CD1c-positive myeloid dendritic cell (primary cell): ENCODE measurements around the gene POLR2E.
"Not testable (repeated sequence)": the region's sequence is repeated elsewhere in the genome, so short reads cannot be mapped to it uniquely, and the experiment has no call there.

ENCODE experiments used
- DNase-seq: peaks from one replicate; pipeline ENCODE4 v3.0.0-alpha.2; 2016; ENCODE audit errors: extremely low spot score

The POLR2E gene

DNA sequence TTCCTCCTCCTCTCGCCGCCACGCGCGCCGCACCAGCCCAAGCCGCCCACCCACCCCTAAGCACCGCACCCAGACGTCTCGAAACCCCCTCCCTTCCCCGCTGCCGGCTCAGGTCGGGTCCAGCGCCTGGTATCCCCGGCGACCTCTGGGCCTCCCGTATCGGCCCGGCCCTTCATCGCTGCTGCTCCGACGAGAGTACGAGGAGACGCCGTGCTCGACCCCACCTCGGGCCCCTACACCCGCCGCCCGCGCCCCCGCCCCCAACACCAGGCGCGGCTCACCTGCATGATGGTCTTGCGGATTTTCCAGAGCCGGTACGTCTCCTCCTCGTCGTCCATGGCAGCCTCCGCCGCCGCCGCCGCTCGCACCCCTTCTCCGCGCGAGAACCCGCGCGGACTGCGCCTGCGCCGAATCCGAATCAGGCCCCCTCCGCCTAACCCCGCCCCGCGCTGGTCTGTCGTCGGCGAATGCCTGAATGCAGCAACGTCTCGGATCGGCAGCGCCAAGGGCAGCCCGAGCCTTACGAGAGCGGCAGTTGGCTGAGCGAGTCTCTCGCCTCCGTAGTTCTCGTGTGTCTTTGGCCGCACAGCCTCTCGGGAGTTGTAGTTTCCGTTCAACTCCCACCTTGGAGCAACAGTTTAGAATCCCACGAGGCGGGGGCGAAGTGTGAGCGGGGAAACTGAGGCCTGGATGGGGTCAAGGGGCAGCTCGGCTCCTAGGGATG is at the start of gene POLR2E:
Gene POLR2E, minus strand, starts transcription at position 398 of the 724 bp plus-strand sequence. Its CDS starts 60 bp downstream, at position 338.
- DNase-seq: peak; percentile 99

DNA sequence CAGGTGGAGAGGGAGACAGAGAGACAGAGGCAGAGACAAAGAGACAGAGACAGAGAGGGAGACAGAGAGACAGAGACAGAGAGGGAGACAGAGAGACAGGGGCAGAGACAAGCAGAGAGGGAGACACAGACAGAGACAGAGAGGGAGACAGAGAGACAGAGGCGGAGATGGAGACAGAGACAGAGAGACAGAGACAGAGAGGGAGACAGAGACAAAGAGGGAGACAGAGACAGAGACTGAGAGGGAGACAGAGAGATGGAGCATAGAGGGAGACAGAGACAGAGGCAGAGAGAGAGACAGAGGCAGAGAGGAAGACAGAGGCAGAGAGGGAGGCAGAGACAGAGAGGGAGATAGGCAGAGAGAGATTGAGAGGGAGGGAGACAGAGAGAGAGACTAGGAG is 49.6 kb upstream of the POLR2E start:
- no peak for DNase-seq

DNA sequence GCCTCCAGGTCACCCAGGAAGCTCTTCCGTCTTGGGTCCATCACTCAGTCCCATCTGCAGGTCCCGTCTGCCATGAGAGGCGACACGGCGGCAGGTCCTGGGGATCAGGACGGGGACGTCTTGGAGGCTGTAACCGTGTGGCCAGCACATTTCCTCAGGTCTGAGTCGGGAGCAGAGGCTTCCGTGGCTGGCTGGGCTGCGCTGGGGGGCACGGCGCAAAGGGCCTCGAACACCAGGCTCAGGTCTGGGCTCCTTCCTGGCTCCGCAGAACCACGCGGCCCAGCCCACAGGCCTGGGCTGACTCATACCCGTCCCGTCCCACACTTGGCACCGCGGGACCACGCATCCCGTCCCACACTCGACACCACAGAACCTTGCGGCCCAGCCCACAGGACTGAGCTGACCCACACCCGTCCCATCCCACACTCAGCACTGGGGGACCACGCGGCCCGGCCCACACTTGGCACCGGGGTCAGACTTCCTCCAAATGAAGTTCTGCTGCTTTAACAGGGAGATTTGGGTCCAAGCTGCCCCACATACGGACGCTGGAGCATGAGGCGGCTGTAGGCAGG is 48.7 kb upstream of the POLR2E start:
- DNase-seq: no peak

DNA sequence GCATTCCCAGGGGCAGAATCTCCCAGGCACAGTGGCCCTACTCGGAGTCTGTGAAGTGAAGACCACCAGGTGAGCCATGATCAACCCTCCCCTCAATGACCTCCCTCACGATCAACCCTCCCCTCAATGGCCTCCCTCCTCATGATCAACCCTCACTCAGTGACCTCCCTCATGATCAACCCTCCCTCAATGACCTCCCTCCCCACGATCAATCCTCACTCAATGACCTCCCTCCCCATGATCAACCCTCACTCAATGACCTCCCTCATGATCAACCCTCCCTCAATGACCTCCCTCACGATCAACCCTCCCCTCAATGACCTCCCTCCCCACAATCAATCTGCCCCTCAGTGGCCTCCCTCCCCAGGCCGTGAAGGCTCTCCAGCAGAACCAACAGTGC is 46.8 kb upstream of the POLR2E start:
- no peak for DNase-seq

DNA sequence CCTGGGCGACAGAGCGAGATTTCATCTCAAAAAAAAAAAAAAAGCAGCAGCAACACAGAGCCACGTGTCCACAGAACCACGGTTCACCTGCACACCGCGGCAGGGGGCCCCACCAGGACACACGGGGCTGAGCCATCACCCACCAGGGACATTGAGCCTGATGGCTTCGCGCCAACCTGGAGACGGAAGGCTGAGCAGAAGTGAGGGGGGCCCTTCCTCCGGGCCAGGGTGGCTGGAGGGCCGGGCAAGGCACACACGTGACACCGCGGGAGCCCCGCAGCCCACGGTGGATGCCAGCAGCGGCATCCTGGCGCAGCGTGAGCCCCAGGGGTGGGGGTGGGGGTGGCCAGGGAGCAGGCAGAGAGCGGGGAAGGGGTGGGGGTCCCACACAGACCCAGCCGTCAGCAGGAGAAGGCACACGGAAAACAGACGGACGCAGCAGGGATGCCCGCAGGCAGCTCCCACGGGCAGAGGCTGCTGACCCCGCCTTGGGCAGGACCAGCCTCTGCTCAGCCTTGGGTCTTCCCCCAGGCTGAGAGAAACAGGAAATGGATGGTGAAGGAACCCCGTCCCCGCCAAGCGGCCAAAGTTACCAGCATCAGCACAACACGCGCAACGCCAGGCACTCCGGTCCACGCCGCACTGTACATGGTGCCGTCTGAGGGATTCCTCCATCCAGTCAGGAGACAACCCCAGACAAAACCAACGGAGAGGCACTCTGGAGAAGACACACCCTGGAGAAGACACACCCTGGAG is 45.3 kb upstream of the POLR2E start:
- DNase-seq: no peak

DNA sequence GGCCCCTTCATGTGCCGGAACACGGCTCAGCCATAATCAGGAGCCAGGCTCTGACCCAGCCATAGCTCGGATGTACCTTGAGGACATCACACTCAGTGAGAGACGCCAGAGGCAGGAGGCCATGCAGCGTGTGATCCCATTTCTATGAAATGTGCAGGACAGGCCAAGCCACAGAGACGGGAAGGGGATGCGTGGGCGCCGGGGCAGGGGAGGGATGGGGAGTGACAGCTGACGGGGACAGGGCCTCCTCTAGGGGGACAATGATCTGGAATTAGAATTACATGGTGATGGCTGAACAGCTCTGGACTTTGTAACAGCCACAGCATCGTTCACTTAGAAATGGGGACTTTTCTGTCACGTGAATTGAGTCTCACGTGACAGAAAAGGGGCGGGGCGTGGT is 44.0 kb upstream of the POLR2E start:
- no peak for DNase-seq

DNA sequence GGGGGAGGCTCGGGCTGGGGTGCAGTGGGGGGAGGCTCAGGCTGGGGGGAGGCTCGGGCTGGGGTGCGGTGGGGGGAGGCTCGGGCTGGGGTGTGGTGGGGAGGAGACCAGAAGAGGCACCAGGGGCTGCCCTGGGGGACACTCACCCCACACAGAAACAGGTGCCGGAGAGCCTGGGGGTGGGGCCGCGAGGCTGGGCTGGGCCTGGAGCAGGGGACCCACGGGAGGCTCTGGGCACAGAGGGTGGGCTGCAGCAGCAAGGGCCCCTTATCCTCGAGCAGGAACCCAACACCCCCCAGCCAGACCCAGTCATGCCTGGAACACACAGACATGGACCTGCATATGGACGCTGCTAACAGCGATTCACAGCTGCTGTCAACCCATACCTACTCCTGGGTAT is 42.9 kb upstream of the POLR2E start:
- DNase-seq: no peak

DNA sequence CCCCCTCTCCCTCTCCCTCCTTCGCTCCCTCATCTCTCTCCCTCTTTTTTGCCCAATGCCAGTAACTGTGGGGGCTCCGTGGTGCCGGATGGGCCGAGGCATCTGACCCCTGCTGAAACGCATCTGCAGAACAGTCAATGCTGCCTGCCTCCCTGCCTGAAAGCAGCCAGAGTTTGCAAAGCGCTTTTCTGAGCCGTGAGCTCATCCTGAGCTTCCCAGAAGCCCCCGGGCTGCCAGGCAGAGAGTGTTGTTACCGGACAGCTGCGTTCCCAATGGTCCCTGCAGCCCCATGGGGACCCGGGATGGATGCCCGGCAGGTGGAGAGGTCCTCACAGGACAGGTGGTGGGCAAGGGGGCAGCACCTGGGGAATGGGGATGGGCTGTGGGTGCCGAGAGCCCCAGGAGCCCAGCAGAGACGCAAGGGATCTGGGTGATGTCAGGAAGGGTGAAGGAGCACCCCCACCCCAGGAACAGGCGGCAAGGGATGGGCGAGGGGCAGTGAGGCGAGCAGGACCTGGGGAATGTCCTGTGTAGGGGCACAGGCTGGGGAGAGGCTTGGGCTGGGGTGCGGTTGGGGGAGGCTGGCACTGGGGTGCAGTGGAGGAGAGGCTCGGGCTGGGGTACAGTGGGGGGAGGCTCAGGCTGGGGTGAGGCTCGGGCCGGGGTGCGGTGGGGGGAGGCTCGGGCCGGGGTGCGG is 41.6 kb upstream of the POLR2E start:
- DNase-seq: no peak

DNA sequence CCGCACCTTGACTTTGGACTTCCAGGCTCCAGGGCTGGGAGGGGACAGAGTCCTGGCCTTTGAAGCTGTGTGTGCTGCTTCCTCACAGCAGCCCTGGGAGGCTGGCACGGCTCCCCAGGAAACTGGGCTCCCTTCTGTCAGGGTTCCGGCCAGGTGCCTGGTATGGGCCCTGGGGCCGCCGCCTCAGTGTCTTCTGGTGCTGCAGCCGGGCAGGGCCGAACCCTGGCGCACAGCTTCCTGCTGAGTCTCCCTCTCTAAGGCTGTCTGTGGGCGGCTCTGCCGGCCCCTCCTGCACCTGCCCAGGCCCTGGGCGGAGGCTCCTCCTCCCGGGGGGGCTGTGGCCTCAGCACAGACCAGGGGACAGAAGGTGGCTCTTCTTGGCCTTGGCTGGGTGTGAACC is 41.0 kb upstream of the POLR2E start:
- DNase-seq: no peak

DNA sequence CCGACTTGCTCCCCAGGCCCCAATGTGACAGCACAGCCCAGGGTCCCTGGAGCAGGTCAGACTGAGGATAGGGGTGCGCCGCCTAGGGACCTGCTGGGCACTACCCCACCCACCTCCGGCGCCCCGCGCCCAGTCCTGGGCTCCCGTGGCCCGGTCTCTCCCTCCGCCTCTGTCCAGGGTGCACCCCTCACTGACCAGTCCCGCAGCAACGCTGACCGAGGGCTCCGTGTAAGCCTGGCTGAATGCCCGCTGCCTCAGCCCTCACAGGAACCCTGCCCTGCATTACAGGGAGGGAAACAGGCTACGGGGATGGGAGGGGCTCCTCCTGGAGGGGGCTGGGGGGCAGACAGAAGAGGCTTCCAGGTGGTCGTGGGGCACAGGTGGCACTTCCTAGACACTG is 40.3 kb upstream of the POLR2E start:
- DNase-seq: no peak

DNA sequence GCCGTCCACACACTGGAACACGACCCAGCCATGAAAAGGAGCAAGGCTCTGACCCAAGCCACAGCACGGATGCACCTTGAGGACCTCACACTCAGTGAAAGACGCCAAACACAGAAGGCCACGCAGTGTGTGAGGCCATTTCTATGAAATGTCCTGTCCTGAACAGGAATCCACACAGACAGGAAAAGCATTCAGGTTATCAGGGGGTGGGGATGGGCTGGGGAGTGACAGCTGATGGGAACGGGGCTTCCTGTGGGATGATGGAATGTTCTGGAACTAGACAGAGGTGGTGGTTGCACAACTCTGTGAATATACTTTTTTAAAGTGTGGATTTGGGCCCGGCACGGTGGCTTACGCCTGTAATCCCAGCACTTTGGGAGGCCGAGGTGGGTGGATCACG is 39.3 kb upstream of the POLR2E start:
- DNase-seq: no peak

DNA sequence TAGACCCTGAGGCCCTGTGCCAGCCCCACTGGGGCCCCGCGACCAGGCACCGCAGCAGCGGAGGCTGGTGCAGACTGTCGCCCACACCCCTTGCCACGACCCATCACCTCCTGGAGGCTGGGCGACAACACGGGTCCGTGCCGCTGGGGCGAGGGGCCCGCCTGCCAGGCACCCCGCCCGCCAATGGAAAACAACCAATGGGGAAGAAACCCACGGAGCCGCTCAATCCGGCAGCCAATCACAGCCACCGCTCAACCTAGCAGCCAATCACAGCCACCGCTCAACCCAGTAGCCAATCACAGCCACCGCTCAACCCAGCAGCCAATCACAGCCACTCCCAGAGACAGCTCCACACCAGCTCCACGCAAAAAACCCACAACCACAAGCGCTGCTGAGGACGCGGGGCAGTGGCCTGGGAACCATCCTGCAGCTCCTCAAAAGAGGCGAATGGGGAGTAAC is 38.3 kb upstream of the POLR2E start:
- peak; percentile 54 for DNase-seq

DNA sequence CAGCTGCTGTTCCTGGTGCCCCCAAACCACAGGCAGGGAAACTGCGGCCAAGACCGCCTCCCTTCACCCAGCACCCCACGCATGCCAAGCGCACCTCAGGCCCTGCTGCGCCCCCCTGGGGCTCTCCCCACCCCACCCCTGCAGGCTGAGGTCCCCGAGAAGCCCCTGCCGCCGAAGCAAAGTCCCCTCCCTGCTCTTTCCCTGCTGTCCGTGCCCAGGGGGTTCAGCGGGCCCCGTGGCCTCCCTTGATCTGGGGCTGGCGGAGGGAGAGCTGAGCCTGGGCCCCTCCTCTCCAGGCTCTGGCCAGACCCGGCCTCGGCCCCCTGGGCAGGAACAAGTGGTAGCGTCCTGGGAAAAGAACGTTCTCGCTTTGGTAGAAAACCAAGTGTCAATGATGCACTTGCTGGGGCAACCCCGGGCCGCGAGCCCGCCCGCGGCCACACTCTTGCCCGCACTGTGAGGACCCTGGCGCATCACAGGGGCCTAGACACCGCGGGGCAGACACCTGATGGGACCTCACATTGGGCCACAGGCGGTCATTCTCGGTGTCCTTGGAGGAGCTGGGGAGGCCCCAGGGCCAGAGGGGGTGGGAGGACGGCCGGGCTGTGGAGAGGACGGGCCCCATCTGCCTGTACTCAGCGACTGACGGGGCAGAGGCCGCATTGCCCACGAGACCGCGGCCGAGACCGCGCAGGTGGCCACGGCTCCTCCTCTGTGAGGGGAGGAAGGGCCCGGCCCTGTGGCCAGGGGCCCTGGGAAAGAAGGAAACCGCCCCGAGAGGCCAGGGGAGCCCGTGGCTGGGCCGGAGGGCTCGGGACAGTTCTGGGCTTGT is 37.6 kb upstream of the POLR2E start:
- peak; percentile 27 for DNase-seq

DNA sequence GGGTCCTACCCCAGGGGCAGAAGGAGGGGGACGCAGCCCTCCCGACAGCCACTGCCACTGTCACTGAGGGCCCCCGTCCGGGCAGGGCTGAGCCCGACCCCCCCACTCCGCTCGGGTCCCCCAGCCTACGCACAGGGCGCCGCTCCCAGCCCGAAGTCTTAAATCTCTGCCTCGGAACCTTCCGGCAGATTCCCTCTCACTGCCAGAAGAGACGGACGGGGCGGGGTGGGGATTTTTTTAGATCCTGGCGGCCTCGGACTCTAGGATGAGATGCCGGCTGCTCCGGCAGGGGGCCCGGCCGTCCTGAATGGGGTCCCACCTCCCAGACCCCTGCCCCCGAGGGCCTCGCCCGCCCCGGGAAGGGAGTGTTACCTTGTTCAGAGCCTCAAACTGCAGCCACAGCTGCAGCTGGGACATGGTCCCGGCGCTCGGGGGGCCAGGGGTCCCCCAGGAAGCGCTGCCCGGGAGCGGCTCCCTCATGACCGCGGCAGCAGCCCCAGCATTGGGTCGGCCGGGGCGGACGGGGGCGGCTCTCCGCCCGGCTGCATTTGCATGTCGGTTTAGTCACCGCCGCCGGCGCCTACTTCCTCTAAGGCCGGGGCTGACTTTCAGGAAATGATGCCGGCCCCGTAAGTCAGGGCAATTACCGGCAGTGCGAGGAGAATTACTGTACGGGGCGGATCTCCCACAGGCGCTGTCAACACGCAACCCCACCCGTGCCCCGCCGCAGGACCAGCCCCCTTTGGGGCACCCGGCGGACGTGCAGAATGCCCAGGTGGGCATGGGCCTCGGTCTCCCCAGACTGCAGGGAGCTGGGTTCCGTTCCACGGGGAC is 36.8 kb upstream of the POLR2E start:
- peak; percentile 96 for DNase-seq

DNA sequence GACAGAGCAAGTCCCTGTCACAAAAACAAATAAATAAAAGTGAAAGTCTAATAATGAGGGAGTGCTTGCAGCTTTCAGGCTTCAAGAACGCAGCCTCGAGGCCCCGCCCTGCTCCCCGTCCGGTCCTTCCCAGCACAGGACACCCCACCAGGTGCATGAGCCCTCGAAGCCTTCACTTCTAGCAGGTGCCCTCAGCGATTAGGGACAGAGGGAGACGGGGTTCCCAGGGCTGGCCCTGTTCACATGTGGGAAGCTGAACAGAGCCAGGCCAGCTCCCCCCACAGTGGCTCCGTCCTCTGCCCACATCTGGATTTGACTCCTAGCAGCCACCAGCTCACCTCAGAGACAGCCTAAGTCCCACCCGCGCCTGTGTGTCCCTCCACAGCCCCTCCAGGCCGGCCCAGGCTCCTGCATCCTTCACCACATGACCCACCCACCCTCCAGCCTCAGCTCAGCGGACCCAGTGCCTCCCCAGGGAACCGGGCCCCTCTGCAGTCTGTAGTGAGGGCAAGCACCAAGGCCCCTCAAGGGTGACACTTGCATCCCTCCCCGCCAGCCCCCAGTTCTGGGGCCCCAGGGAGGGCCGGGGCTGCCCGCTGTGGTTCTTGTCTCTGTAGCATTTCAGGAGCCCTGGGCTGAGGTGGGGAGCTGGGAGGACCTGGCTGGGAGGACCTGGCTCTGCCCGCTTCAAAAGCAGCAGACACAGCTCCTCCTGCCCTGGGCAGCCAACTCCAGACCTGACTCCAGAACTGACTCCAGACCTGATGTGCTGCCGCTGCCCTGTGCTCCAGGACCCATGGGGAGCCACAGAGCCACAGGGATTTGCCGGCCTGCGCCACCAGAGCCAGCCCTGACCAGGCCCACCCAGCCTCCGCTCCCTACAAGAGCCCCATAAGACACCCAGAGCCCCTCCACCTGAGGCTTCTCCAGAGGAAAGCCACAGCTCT is 35.9 kb upstream of the POLR2E start:
- no peak for DNase-seq

DNA sequence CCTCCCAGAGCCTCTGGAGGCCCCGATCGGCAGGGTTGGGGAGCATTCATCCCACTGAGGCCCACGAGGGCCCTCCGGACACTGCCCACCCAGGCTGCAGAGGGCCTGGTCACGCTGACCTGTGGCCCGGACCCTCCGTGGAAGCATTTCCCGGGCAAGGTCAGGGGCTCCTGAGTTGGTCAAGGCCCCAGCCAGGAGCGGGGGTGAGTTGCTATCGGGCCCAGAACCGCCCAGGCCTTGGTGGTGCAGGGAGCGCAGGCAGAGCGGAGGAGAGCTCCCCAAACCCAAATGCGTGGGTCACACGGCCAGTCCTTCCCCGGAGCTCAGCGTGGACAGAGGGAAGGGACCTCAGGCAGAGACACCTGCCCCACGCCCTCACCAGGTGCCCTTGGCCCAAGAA is 34.4 kb upstream of the POLR2E start:
- no peak for DNase-seq

DNA sequence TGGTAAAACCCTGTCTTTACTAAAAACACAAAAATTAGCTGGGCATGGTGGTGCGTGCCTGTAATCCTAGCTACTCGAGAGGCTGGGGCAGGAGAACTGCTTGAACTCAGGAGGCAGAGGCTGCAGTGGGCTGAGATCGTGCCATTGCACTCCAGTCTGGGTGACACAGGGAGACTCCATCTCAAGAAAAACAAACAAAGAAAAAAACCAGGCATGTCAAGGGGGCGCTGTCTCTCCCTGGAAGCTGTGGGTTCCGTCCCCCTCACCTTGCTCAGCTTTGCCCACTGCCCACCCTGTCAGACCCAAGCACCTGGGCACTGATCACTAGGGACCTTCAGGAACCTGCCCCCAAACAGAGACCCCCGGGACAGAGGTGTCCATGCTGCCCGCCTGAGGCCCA is 33.9 kb upstream of the POLR2E start:
- not testable (repeated sequence) for DNase-seq

DNA sequence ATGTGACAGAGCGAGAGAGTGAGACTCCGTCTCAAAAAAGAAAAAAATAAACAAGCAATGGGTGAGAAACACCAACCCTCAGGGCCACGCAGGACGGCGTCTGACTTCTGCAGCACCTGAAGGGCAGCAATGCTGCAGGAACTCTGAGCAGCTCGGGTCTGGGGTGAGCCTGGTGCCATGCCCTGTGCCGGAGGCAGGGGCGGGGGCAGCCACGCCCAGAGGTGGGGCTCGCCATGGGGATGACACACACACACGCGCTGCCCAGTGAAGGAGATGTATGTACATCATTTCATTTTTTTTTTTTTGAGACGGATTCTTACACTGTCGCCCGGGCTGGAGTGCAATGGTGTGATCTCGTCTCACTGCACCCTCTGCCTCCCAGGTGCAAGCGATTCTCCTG is 32.9 kb upstream of the POLR2E start:
- no peak for DNase-seq

DNA sequence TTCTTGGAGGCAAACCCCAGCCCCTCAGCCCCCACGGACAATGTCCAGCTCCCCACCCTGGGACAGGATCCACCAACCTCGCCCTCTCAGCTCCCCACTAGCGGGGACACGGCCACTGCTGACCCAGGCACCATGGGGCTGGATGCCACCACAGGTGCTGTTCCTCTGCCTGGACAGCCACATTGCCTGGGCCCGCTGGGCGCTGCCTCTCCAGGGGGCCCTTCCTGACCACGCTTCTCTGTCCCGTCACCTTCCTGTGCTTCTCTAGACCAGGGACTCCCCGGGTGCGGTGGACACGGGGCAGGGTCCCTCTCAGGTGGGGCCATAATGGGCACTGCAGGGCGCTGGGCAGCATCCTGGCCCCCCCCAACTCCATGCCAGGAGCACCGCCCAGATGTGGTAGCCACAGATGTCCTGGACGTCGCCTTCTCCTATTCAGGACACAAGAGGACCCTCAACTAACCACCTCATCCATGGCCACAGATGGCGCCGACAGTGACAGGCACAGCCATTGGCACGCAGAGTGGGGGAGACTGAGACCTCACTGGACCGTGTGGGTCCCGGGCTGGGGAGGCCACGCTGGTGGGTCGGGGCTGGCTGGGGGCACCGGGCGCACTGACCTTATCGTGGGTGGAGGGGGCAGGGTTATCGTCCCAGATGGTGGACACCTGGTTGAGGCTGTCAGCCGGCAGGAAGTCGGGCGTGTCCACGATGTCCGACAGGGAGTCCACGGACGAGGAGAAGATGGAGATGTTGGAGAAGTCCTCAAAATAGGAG is 32.0 kb upstream of the POLR2E start:
- no peak for DNase-seq
